Suprapubic skin (tissue), 4 donors: ENCODE measurements around the gene SUGCT. TPM values are rescaled to one million over a fixed set of nuclear protein-coding genes. Genes with fewer than 3 reads are reported as not detected.
"Not testable (repeated sequence)": the region's sequence is repeated elsewhere in the genome, so short reads cannot be mapped to it uniquely, and the experiment has no call there.

Experiments
- DNase-seq, 2 donors: peaks; one replicate each; pipeline ENCODE4 v3.0.0-alpha.2; 2019; ENCODE audit warnings: low spot score in 2 of 2
- H3K27ac ChIP-seq: fragments of 200-600 bp; sonication (generic); one replicate; pipeline ENCODE4 v1.5.1; 2019
- H3K27me3 ChIP-seq: fragments of 200-600 bp; sonication (generic); one replicate; pipeline ENCODE4 v1.5.1; 2019
- H3K36me3 ChIP-seq: fragments of 200-600 bp; sonication (generic); one replicate; pipeline ENCODE4 v1.5.1; 2019
- H3K4me1 ChIP-seq: fragments of 200-600 bp; sonication (generic); one replicate; pipeline ENCODE4 v1.5.1; 2019
- H3K4me3 ChIP-seq: fragments of 200-600 bp; sonication (generic); one replicate; pipeline ENCODE4 v1.5.1; 2019; ENCODE audit warnings: mild to moderate bottlenecking
- H3K9me3 ChIP-seq: fragments of 200-600 bp; sonication (generic); one replicate; pipeline ENCODE4 v1.5.1; 2019
- CTCF ChIP-seq, 2 donors: fragments of 200-600 bp in 1 of 2; fragments of 450-650 bp in 1 of 2; sonication (generic) in 1 of 2; IDR thresholded peaks; one replicate each; pipeline ENCODE4 v1.5.1; 2016 to 2019; ENCODE audit warnings: antibody characterized with exemption in 2 of 2, mild to moderate bottlenecking in 1 of 2, moderate library complexity in 1 of 2
- EP300 ChIP-seq: sonication (generic); formaldehyde crosslinking; IDR thresholded peaks from one replicate; pipeline ENCODE4 v1.6.1; 2017; ENCODE audit warnings: antibody characterized with exemption
- POLR2A ChIP-seq, 2 donors: fragments of 450-650 bp; IDR thresholded peaks; one replicate each; pipeline ENCODE4 v1.6.1; 2017; ENCODE audit warnings: antibody characterized with exemption in 2 of 2, mild to moderate bottlenecking in 2 of 2, moderate library complexity in 2 of 2
- POLR2AphosphoS5 ChIP-seq, 3 donors: sonication (generic); formaldehyde crosslinking; IDR thresholded peaks; one replicate each; pipeline ENCODE4 v1.6.1; 2017; ENCODE audit warnings: antibody characterized with exemption in 3 of 3
- WGBS: methylation state at CpG from one replicate; pipeline ENCODE4 v1.1.5; 2018; 5-methylcytosine and 5-hydroxymethylcytosine counted together
- total RNA-seq, 4 donors: library from RNA; depleted of rRNA; stranded (reverse); fragments of >200 nt; gene quantifications; one replicate each; pipeline ENCODE4 v1.1.0, GENCODE V29; 2016

The SUGCT gene
- total RNA-seq, 4 donors from 2014 or later = 0.73 to 2.2 (median 0.98) TPM; not detected in 1

DNA sequence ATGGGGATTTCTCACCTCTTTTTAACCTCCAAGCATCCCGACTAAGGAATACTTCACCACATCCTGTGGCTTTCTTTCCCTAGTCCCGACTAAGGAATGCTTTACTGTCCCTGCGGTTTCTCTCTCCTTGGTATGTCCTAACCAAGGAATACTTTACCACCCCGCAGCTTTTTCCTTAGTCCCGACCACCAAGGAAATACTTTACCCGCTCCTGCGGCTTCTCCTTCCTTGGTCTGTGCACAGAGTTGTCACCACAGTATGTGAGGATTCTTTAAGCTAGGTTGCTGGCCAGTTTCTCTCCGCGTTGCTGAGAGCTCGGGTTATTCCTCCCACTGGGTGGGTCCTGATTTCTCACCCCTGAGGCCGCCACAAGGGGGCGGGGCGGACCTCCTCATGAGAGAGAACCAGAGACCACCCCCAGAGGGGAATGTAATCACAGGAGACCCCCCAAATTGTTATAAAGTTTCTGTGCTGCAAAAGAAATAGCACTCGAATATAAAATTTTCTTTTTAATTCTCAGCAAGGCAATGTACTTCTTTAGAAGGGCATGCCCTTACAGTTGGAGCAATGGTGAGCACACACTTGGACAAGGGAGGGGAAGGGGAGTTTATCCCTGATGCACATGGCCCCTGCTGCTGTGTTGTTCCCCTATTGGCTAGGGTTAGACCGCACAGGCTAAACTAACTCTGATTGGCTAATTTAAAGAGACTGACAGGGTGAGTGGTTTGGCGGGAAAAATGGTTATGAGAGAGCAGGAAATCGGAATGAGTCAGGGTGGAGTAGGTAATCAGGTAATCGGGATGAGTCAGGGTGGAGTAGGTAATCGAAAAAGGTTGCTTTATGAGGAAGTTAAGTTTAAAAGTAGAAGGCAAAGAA, 12.8 kb downstream of the SUGCT start:
- no peaks in the 10 kb centered on the region for H3K36me3 ChIP-seq
- H3K4me3 ChIP-seq = no peak overlapping the region
- 87% methylated on average over 19 of the region's 19 CpGs for WGBS
- no peaks in the 10 kb centered on the region for H3K9me3 ChIP-seq
- TF ChIP-seq EP300 = no peak
- no peaks in the 10 kb centered on the region for H3K27me3 ChIP-seq
- no peak for DNase-seq
- no peak overlapping the region for H3K27ac ChIP-seq
- no peaks in the 10 kb centered on the region for H3K4me1 ChIP-seq

GRCh38 chr7:40148247-40148580, 13.4 kb downstream of the SUGCT start:
- H3K9me3 ChIP-seq, DNase-seq, H3K27ac ChIP-seq, H3K36me3 ChIP-seq, H3K4me3 ChIP-seq, H3K27me3 ChIP-seq, H3K4me1 ChIP-seq: not testable (repeated sequence)
- 90% methylated on average over 7 of the region's 7 CpGs for WGBS

DNA sequence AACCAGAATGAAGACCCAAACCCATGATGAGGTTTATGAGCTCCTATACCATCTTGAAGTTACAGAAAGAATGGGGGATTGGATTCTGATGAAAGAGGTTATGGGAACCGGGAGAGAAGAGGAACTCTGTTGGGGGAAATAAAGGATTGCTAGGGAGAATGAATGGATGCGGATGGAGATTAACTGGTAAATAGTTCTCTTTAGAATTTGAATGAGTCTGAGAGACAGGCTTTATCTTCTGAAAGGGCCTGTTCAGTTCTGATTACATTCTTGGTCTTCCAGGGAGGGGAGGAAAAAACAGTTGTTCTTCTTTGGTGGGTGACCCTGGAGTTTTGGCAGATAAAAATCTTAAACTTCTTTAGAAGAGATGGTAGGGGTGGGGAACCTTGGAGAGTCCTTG, 13.9 kb downstream of the SUGCT start:
- TF ChIP-seq CTCF (IDR thresholded peaks at IDR 0.05) (no peak), EP300 (no peak)
- no peak overlapping the region for H3K4me3 ChIP-seq
- no peak for DNase-seq
- H3K9me3 ChIP-seq = no peaks in the 10 kb centered on the region
- H3K36me3 ChIP-seq = no peaks in the 10 kb centered on the region
- H3K27ac ChIP-seq = no peak overlapping the region
- H3K27me3 ChIP-seq = no peaks in the 10 kb centered on the region
- 87% methylated on average over 2 of the region's 2 CpGs for WGBS
- H3K4me1 ChIP-seq = no peaks in the 10 kb centered on the region

DNA sequence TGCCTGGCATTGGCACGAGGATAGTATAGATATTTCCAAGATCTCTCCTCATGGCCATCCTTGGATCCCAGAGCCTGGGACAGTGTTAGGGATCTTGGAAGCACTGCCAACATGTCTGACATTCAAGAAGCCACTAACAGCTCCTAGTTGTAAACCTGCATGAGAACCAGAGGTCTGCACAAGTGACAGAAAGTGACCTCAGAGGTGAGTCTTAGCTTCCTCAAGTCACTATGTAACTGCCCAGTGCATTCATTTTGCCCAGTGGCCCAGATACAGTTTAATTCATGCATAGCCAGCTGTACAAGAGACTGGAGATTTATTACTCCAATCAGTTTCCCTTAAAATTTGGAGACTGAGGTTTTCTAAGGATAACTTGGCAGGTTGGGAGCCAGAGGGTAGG, 16.7 kb downstream of the SUGCT start:
- DNase-seq = no peak
- Histone ChIP-seq H3K4me1 (no peaks in the 10 kb centered on the region), H3K4me3 (no peak overlapping the region), H3K36me3 (no peaks in the 10 kb centered on the region), H3K27me3 (no peaks in the 10 kb centered on the region), H3K27ac (no peak overlapping the region), H3K9me3 (no peaks in the 10 kb centered on the region)
- TF ChIP-seq CTCF (IDR thresholded peaks at IDR 0.05) (no peak), EP300 (no peak)
- WGBS = 91% methylated on average over 1 of the region's 1 CpG

GRCh38 chr7:40156988-40157387, 22.2 kb downstream of the SUGCT start:
- H3K4me3 ChIP-seq = no peak overlapping the region
- no peak overlapping the region for H3K27ac ChIP-seq
- H3K9me3 ChIP-seq = no peaks in the 10 kb centered on the region
- 54% methylated on average over 4 of the region's 4 CpGs for WGBS
- no peak for DNase-seq
- H3K36me3 ChIP-seq = no peaks in the 10 kb centered on the region
- no peaks in the 10 kb centered on the region for H3K27me3 ChIP-seq
- no peaks in the 10 kb centered on the region for H3K4me1 ChIP-seq
- TF ChIP-seq POLR2AphosphoS5 (IDR thresholded peaks at IDR 0.05) = no peak
- TF ChIP-seq EP300 = no peak
- no peak for TF ChIP-seq CTCF (IDR thresholded peaks at IDR 0.05)
- TF ChIP-seq POLR2A (IDR thresholded peaks at IDR 0.05) = no peak

DNA sequence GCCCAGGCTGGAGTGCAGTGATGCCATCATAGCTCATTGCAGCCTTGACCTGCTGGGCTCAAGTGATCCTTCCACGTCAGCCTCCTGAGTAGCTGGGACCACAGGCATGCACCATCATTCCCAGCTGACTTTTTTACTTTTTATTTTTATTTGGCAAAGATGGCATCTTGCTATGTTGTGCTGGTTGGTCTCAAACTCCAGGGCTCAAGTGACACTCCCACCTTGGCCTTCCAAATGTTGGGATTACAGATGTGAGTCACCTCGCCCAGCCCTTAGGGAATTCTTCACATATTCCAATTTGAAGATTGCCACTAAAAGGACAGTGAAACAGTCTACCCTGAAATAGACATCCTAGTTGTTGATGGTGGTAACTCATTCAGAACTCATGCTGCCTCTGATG, 27.7 kb downstream of the SUGCT start:
- Histone ChIP-seq H3K4me3 (no peak overlapping the region), H3K27ac (no peak overlapping the region), H3K36me3 (no peaks in the 10 kb centered on the region), H3K27me3 (no peaks in the 10 kb centered on the region), H3K9me3 (no peaks in the 10 kb centered on the region), H3K4me1 (no peaks in the 10 kb centered on the region)
- TF ChIP-seq POLR2AphosphoS5 (IDR thresholded peaks at IDR 0.05) (no peak), POLR2A (IDR thresholded peaks at IDR 0.05) (no peak), EP300 (no peak), CTCF (IDR thresholded peaks at IDR 0.05) (no peak)
- 84% methylated on average over 2 of the region's 2 CpGs for WGBS
- DNase-seq = no peak
